Measurements from ENCODE around the gene FRY. TPM values are rescaled to one million over a fixed set of nuclear protein-coding genes. Genes with fewer than 3 reads are reported as not detected.

Gene FRY
- total RNA-seq, 1 donor: 12.3 TPM

- Histone ChIP-seq H4K20me1 (ENCODE audit: insufficient read depth, low read length) (no peaks in the 10 kb centered on the region), H3K79me2 (ENCODE audit: insufficient read depth, low read length) (no peaks in the 10 kb centered on the region), H3K4me3 (ENCODE audit: insufficient read depth, low read length) (no peak overlapping the region), H3K4me2 (ENCODE audit: insufficient read depth, low read length) (no peak overlapping the region), H3K27ac (ENCODE audit: low read depth, low read length) (no peak overlapping the region), H3K4me1 (ENCODE audit: insufficient read depth, low read length) (peaks cover 12% of the 10 kb centered on the region), H3K36me3 (ENCODE audit: insufficient read depth, low read length) (no peaks in the 10 kb centered on the region), H3K9me3 (ENCODE audit: low read depth, low read length) (no peaks in the 10 kb centered on the region), H3K27me3 (ENCODE audit: insufficient read depth, low read length) (no peaks in the 10 kb centered on the region), H2AFZ (ENCODE audit: low read length) (peak overlapping the region; percentile 27)
- no peak for DNase-seq (ENCODE audit: insufficient read length, low spot score, missing footprints)
- no peak for TF ChIP-seq CTCF (IDR thresholded peaks at IDR 0.05; ENCODE audit: extremely low read depth, low read depth, low read length)
Observed at GRCh38 chr13:32021785-32022184, 9.8 kb upstream of the FRY start.

GRCh38 chr13:32022311-32022710, 9.3 kb upstream of the FRY start:
- DNase-seq (ENCODE audit: insufficient read length, low spot score, missing footprints): no peak
- Histone ChIP-seq H3K27ac (ENCODE audit: low read depth, low read length) (no peak overlapping the region), H2AFZ (ENCODE audit: low read length) (peak overlapping the region; percentile 61)

GRCh38 chr13:32023096-32023495, 8.5 kb upstream of the FRY start:
- H4K20me1 ChIP-seq (ENCODE audit: insufficient read depth, low read length): no peaks in the 10 kb centered on the region
- peaks cover 12% of the 10 kb centered on the region for H3K4me1 ChIP-seq (ENCODE audit: insufficient read depth, low read length)
- DNase-seq (ENCODE audit: insufficient read length, low spot score, missing footprints): no peak
- no peaks in the 10 kb centered on the region for H3K9me3 ChIP-seq (ENCODE audit: low read depth, low read length)
- TF ChIP-seq CTCF (IDR thresholded peaks at IDR 0.05; ENCODE audit: extremely low read depth, low read depth, low read length): no peak
- H3K27me3 ChIP-seq (ENCODE audit: insufficient read depth, low read length): no peaks in the 10 kb centered on the region
- H3K36me3 ChIP-seq (ENCODE audit: insufficient read depth, low read length): no peaks in the 10 kb centered on the region
- no peak overlapping the region for H3K4me2 ChIP-seq (ENCODE audit: insufficient read depth, low read length)
- no peak overlapping the region for H3K27ac ChIP-seq (ENCODE audit: low read depth, low read length)
- no peak overlapping the region for H2AFZ ChIP-seq (ENCODE audit: low read length)
- no peaks in the 10 kb centered on the region for H3K79me2 ChIP-seq (ENCODE audit: insufficient read depth, low read length)
- no peak overlapping the region for H3K4me3 ChIP-seq (ENCODE audit: insufficient read depth, low read length)

More at GRCh38 chr13:32022311-32022710, 9.3 kb upstream of the FRY start:
- no peak for TF ChIP-seq CTCF (IDR thresholded peaks at IDR 0.05; ENCODE audit: extremely low read depth, low read depth, low read length)
- no peak overlapping the region for H3K4me3 ChIP-seq (ENCODE audit: insufficient read depth, low read length)
- H3K79me2 ChIP-seq (ENCODE audit: insufficient read depth, low read length): no peaks in the 10 kb centered on the region
- H4K20me1 ChIP-seq (ENCODE audit: insufficient read depth, low read length): no peaks in the 10 kb centered on the region
- no peaks in the 10 kb centered on the region for H3K27me3 ChIP-seq (ENCODE audit: insufficient read depth, low read length)
- no peak overlapping the region for H3K4me2 ChIP-seq (ENCODE audit: insufficient read depth, low read length)
- no peaks in the 10 kb centered on the region for H3K36me3 ChIP-seq (ENCODE audit: insufficient read depth, low read length)
- no peaks in the 10 kb centered on the region for H3K9me3 ChIP-seq (ENCODE audit: low read depth, low read length)
- H3K4me1 ChIP-seq (ENCODE audit: insufficient read depth, low read length): peaks cover 12% of the 10 kb centered on the region

- no peaks in the 10 kb centered on the region for H3K36me3 ChIP-seq (ENCODE audit: insufficient read depth, low read length)
- H3K27me3 ChIP-seq (ENCODE audit: insufficient read depth, low read length): no peaks in the 10 kb centered on the region
- no peak overlapping the region for H3K27ac ChIP-seq (ENCODE audit: low read depth, low read length)
- H3K4me2 ChIP-seq (ENCODE audit: insufficient read depth, low read length): no peak overlapping the region
- no peaks in the 10 kb centered on the region for H4K20me1 ChIP-seq (ENCODE audit: insufficient read depth, low read length)
- no peaks in the 10 kb centered on the region for H3K79me2 ChIP-seq (ENCODE audit: insufficient read depth, low read length)
- H3K4me1 ChIP-seq (ENCODE audit: insufficient read depth, low read length): peaks cover 12% of the 10 kb centered on the region
- no peak for DNase-seq (ENCODE audit: insufficient read length, low spot score, missing footprints)
- TF ChIP-seq CTCF (IDR thresholded peaks at IDR 0.05; ENCODE audit: extremely low read depth, low read depth, low read length): peak; percentile 40
- no peak overlapping the region for H3K4me3 ChIP-seq (ENCODE audit: insufficient read depth, low read length)
- no peak overlapping the region for H2AFZ ChIP-seq (ENCODE audit: low read length)
- no peaks in the 10 kb centered on the region for H3K9me3 ChIP-seq (ENCODE audit: low read depth, low read length)
Observed at GRCh38 chr13:32023698-32024097, 7.9 kb upstream of the FRY start.
